ENCODE results near the gene ADAMTSL2.

- TF ChIP-seq CTCF (conservative IDR thresholded peaks at IDR 0.05) (no peak), ZFX (IDR thresholded peaks at IDR 0.05) (no peak)
Observed at GRCh38 chr9:133615186-133615585, 80.7 kb downstream of the ADAMTSL2 start.
